ENCODE data around the gene THBS3.
"Not testable (repeated sequence)": the region's sequence is repeated elsewhere in the genome, so short reads cannot be mapped to it uniquely, and the experiment has no call there.

Gene THBS3

GRCh38 chr1:155173478-155174323 is 34.0 kb downstream of the THBS3 start, which contains the start of gene TRIM46:
TRIM46 (plus strand) TSS chr1:155173849; CDS start chr1:155173967, 118 bp downstream.
- Histone ChIP-seq H3K36me3 (ENCODE audit: control insufficient read depth, insufficient read depth, low read length) (peaks cover 10% of the 10 kb centered on the region), H3K27ac (ENCODE audit: insufficient read depth, low read depth, low read length, poor library complexity, severe bottlenecking) (no peak within 1 kb of the TSS), H3K27me3 (ENCODE audit: control insufficient read depth, insufficient read depth, low read length, poor library complexity, severe bottlenecking) (no peaks in the 10 kb centered on the region), H3K4me1 (ENCODE audit: control insufficient read depth, insufficient read depth, low read length) (peaks cover 10% of the 10 kb centered on the region), H3K9me3 (ENCODE audit: control insufficient read depth, low read length) (no peaks in the 10 kb centered on the region), H3K4me3 (ENCODE audit: insufficient read depth, low read depth, low read length) (peak within 1 kb of the TSS; percentile 86)
- 0 to 1% methylated on average over 36 to 38 of the region's 38 CpGs for WGBS, 2 experiments

GRCh38 chr1:155172732-155173477 is 34.8 kb downstream of the THBS3 start, which contains the start of gene KRTCAP2:
KRTCAP2 (minus strand) TSS chr1:155173304; CDS start chr1:155173224, 80 bp downstream.
- H3K9me3 ChIP-seq (ENCODE audit: control insufficient read depth, low read length), result no peaks in the 10 kb centered on the region
- no peak within 1 kb of the TSS for H3K27ac ChIP-seq (ENCODE audit: insufficient read depth, low read depth, low read length, poor library complexity, severe bottlenecking)
- H3K27me3 ChIP-seq (ENCODE audit: control insufficient read depth, insufficient read depth, low read length, poor library complexity, severe bottlenecking), result no peaks in the 10 kb centered on the region
- WGBS, 2 experiments, result 0% methylated on average over 57 of the region's 57 CpGs
- H3K4me1 ChIP-seq (ENCODE audit: control insufficient read depth, insufficient read depth, low read length), result peaks cover 10% of the 10 kb centered on the region
- H3K4me3 ChIP-seq (ENCODE audit: insufficient read depth, low read depth, low read length), result peak within 1 kb of the TSS; percentile 86
- H3K36me3 ChIP-seq (ENCODE audit: control insufficient read depth, insufficient read depth, low read length), result peaks cover 5% of the 10 kb centered on the region

GRCh38 chr1:155171836-155172731 is 35.6 kb downstream of the THBS3 start:
- Histone ChIP-seq H3K4me3 (ENCODE audit: insufficient read depth, low read depth, low read length) (peak overlapping the region; percentile 86), H3K36me3 (ENCODE audit: control insufficient read depth, insufficient read depth, low read length) (no peaks in the 10 kb centered on the region), H3K27ac (ENCODE audit: insufficient read depth, low read depth, low read length, poor library complexity, severe bottlenecking) (no peak overlapping the region), H3K4me1 (ENCODE audit: control insufficient read depth, insufficient read depth, low read length) (peaks cover 11% of the 10 kb centered on the region), H3K9me3 (ENCODE audit: control insufficient read depth, low read length) (no peaks in the 10 kb centered on the region), H3K27me3 (ENCODE audit: control insufficient read depth, insufficient read depth, low read length, poor library complexity, severe bottlenecking) (no peaks in the 10 kb centered on the region)
- 55 to 59% methylated on average over 8 of the region's 8 CpGs for WGBS, 2 experiments

- Histone ChIP-seq H3K4me1 (ENCODE audit: control insufficient read depth, insufficient read depth, low read length) (peaks cover 21% of the 10 kb centered on the region), H3K9me3 (ENCODE audit: control insufficient read depth, low read length) (no peaks in the 10 kb centered on the region), H3K36me3 (ENCODE audit: control insufficient read depth, insufficient read depth, low read length) (no peaks in the 10 kb centered on the region), H3K4me3 (ENCODE audit: insufficient read depth, low read depth, low read length) (no peak overlapping the region), H3K27ac (ENCODE audit: insufficient read depth, low read depth, low read length, poor library complexity, severe bottlenecking) (no peak overlapping the region), H3K27me3 (ENCODE audit: control insufficient read depth, insufficient read depth, low read length, poor library complexity, severe bottlenecking) (no peaks in the 10 kb centered on the region)
- WGBS, 2 experiments, result 93 to 97% methylated on average over 7 of the region's 7 CpGs
These were observed 36.9 kb downstream of the THBS3 start for GRCh38 chr1:155170806-155171205.

- no peak overlapping the region for H3K4me3 ChIP-seq (ENCODE audit: insufficient read depth, low read depth, low read length)
- peaks cover 21% of the 10 kb centered on the region for H3K4me1 ChIP-seq (ENCODE audit: control insufficient read depth, insufficient read depth, low read length)
- H3K27me3 ChIP-seq (ENCODE audit: control insufficient read depth, insufficient read depth, low read length, poor library complexity, severe bottlenecking), result no peaks in the 10 kb centered on the region
- H3K36me3 ChIP-seq (ENCODE audit: control insufficient read depth, insufficient read depth, low read length), result no peaks in the 10 kb centered on the region
- WGBS, 2 experiments, result 100% methylated on average over 1 of the region's 2 CpGs
- H3K27ac ChIP-seq (ENCODE audit: insufficient read depth, low read depth, low read length, poor library complexity, severe bottlenecking), result no peak overlapping the region
- H3K9me3 ChIP-seq (ENCODE audit: control insufficient read depth, low read length), result no peaks in the 10 kb centered on the region
These were observed 37.5 kb downstream of the THBS3 start for GRCh38 chr1:155170101-155170785.

GRCh38 chr1:155169541-155169940 is 38.2 kb downstream of the THBS3 start:
- peaks cover 17% of the 10 kb centered on the region for H3K4me1 ChIP-seq (ENCODE audit: control insufficient read depth, insufficient read depth, low read length)
- H3K36me3 ChIP-seq (ENCODE audit: control insufficient read depth, insufficient read depth, low read length), result no peaks in the 10 kb centered on the region
- H3K27me3 ChIP-seq (ENCODE audit: control insufficient read depth, insufficient read depth, low read length, poor library complexity, severe bottlenecking), result no peaks in the 10 kb centered on the region
- H3K4me3 ChIP-seq (ENCODE audit: insufficient read depth, low read depth, low read length), result no peak overlapping the region
- 94 to 96% methylated on average over 5 of the region's 5 CpGs for WGBS, 2 experiments
- H3K27ac ChIP-seq (ENCODE audit: insufficient read depth, low read depth, low read length, poor library complexity, severe bottlenecking), result no peak overlapping the region
- no peaks in the 10 kb centered on the region for H3K9me3 ChIP-seq (ENCODE audit: control insufficient read depth, low read length)

GRCh38 chr1:155168456-155169210 is 39.1 kb downstream of the THBS3 start:
- H3K9me3 ChIP-seq (ENCODE audit: control insufficient read depth, low read length), result no peaks in the 10 kb centered on the region
- H3K36me3 ChIP-seq (ENCODE audit: control insufficient read depth, insufficient read depth, low read length), result no peaks in the 10 kb centered on the region
- 92 to 93% methylated on average over 10 of the region's 10 CpGs for WGBS, 2 experiments

GRCh38 chr1:155168105-155168445 is 39.6 kb downstream of the THBS3 start:
- H3K4me1 ChIP-seq (ENCODE audit: control insufficient read depth, insufficient read depth, low read length), result peaks cover 17% of the 10 kb centered on the region
- H3K27me3 ChIP-seq (ENCODE audit: control insufficient read depth, insufficient read depth, low read length, poor library complexity, severe bottlenecking); H3K27ac ChIP-seq (ENCODE audit: insufficient read depth, low read depth, low read length, poor library complexity, severe bottlenecking); H3K36me3 ChIP-seq (ENCODE audit: control insufficient read depth, insufficient read depth, low read length); H3K9me3 ChIP-seq (ENCODE audit: control insufficient read depth, low read length): not testable (repeated sequence)
- 65 to 67% methylated on average over 4 of the region's 4 CpGs for WGBS, 2 experiments
- H3K4me3 ChIP-seq (ENCODE audit: insufficient read depth, low read depth, low read length), result peak overlapping the region; percentile 33

More at GRCh38 chr1:155168456-155169210, 39.1 kb downstream of the THBS3 start:
- Histone ChIP-seq H3K27ac (ENCODE audit: insufficient read depth, low read depth, low read length, poor library complexity, severe bottlenecking) (no peak overlapping the region), H3K4me3 (ENCODE audit: insufficient read depth, low read depth, low read length) (no peak overlapping the region), H3K27me3 (ENCODE audit: control insufficient read depth, insufficient read depth, low read length, poor library complexity, severe bottlenecking) (no peaks in the 10 kb centered on the region), H3K4me1 (ENCODE audit: control insufficient read depth, insufficient read depth, low read length) (peaks cover 17% of the 10 kb centered on the region)
